A549 treated with Mapracorat at 1 μM for 4 hours (cell line): ENCODE results near the gene FAIM2. TPM values are rescaled to one million over a fixed set of nuclear protein-coding genes. Genes with fewer than 3 reads are reported as not detected.

Experiments used
- total RNA-seq: library from RNA; stranded (reverse); fragments of 200-300 nt; extraction: Qiagen RNA extraction; gene quantifications from 5 replicates; pipeline ENCODE4 v1.2.3, GENCODE V29; 2022

Gene FAIM2
- not detected in 5 replicates for total RNA-seq

DNA sequence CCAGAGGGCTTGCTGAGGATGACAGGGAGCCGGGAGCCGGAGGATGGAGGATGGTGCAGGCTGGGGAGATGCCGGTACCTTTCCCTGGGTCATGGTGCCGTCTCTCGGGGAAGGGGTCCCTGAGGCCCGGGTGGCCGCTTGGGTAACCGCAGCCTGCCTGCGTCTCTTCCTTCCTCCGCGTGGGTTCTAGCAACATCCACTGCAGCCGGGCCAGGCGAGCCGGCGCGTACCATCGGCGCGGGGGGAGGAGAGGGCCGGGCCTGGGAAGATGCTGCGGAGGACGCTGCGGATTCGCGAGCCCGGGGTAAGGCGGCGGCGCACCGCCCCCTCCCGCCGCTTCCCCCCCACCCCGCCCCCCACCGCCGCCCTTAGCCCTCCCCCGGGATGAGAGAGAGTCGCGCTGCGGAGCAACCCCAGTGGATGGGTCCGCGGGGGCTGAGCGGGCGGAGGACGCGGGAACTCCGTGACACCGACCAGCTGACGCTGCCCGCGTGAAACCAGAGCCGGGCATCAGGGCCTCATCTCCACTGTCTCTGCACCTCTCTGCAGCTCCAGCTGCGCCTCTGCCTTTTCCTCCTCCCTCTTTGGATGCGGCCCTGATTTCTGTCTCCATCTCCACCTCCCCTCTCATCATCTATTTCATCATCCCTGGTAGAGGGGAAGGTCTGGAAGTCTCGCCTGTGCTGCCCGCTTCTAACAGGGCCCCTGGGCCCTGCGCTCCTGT, at the start of gene FAIM2:
Gene FAIM2 (minus strand): TSS at position 201 of the 724 bp plus-strand sequence. CDS start 108 bp downstream, at position 93.

GRCh38 chr12:49950273-49951251, 46.9 kb upstream of the FAIM2 start, which contains the start of gene AQP2:
TSS of gene AQP2 (plus strand) at chr12:49950737. CDS start at chr12:49950831, 94 bp downstream.

DNA sequence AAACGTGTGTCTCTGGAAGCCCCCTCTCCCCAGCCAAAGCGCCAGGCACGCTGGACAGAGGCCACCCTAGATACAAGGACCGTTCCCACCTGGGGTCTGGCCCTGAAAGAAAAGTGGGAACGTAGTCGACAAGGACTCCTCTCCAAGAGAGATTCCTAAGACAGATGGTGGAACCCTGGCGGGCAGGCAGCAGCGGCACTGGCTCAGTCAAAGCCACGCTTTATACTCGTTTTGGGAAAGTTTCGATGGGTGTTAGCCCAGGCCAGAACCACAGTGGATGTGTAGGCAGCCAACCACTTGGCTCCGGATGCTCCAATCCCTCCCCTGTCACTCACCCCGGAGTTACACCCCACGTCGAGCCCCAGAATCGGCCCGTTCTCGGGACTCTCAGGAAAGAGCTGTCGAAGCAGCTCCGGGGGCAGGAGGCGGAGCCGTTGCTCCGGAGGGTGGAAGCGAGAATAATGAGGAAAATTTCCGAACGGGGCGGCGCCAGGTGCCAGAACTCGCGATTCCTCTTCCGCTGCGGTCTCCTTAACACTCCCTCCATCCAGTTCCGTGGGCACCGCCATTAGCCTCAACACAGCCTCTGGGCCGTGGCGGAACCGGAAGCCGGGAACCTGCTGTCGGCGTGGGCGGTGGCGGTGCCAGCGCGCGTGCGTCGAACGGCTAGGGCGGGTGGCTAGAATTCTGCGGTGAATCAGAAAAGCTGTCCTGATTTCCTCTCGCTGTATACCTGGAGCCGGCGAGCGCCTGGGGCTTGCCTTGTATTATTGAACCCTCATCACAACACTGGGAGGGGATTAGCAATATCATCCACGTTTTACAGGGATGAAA, 61.0 kb downstream of the FAIM2 start, which contains the start of gene BCDIN3D:
Gene BCDIN3D (minus strand): TSS at position 588 of the 834 bp plus-strand sequence. CDS start 19 bp downstream, at position 569.

GRCh38 chr12:49828133-49829091, 75.3 kb downstream of the FAIM2 start, which contains the start of gene NCKAP5L:
TSS of gene NCKAP5L (minus strand) at chr12:49828413. CDS start at chr12:49804044, 24,369 bp downstream.

Other genes starting within 250 kb of the FAIM2 start
- gene FMNL3, start 196.5 kb downstream of the FAIM2 start, total RNA-seq, result 1.3 to 2.0 TPM (median 1.7 TPM) in 5 replicates
- 403 to 535 TPM (median 489 TPM) in 5 replicates for gene TMBIM6, start 162.3 kb downstream of the FAIM2 start, total RNA-seq
- gene NCKAP5L, start 75.5 kb downstream of the FAIM2 start, total RNA-seq, result 6.6 to 9.3 TPM (median 8.5 TPM) in 5 replicates
- gene BCDIN3D, start 60.8 kb downstream of the FAIM2 start, total RNA-seq, result 3.7 to 4.3 TPM (median 4.0 TPM) in 5 replicates
- not detected in 5 replicates for gene AQP2, start 46.8 kb upstream of the FAIM2 start, total RNA-seq
- gene AQP5, start 58.0 kb upstream of the FAIM2 start, total RNA-seq, result not detected in 5 replicates
- 0.11 TPM in 1 of 5 replicates, not detected in the others for gene AQP6, start 69.0 kb upstream of the FAIM2 start, total RNA-seq
- gene RACGAP1, start 121.6 kb upstream of the FAIM2 start, total RNA-seq, result 70.3 to 82.6 TPM (median 78.4 TPM) in 5 replicates
- 5.0 to 6.3 TPM (median 5.3 TPM) in 5 replicates for gene ASIC1, start 153.7 kb upstream of the FAIM2 start, total RNA-seq
- 63.3 to 72.2 TPM (median 65.3 TPM) in 5 replicates for gene SMARCD1, start 181.4 kb upstream of the FAIM2 start, total RNA-seq
- gene GPD1, start 200.1 kb upstream of the FAIM2 start, total RNA-seq, result 0.14 to 0.30 TPM (median 0.18 TPM) in 5 replicates
- 70.9 to 74.5 TPM (median 72.4 TPM) in 5 replicates for gene COX14, start 208.3 kb upstream of the FAIM2 start, total RNA-seq